ENCODE measurements around the gene PRICKLE1.

- TF ChIP-seq CTCF (IDR thresholded peaks at IDR 0.05; ENCODE audit: borderline replicate concordance, extremely low read depth, low read length, poor library complexity, severe bottlenecking) (no peak), EZH2 (IDR thresholded peaks at IDR 0.05; ENCODE audit: borderline replicate concordance, low read depth, low read length, severe bottlenecking) (no peak)
Observed at GRCh38 chr12:42585841-42586216, 3.7 kb downstream of the PRICKLE1 start.
